ENCODE measurements around the gene NAMPT. TPM values are rescaled to one million over a fixed set of nuclear protein-coding genes. Genes with fewer than 3 reads are reported as not detected.

The NAMPT gene
- polyA plus RNA-seq, 3 donors = 71.3 to 358 (median 133) TPM

- no peak for DNase-seq
- Histone ChIP-seq H3K27me3 (ENCODE audit: control insufficient read depth in 2 of 2, insufficient read depth in 2 of 2, low read length in 2 of 2) (peaks cover 0 to 5% of the 10 kb centered on the region in 2 donors), H3K9me3 (replicated peaks in 1 of 2; ENCODE audit: control insufficient read depth in 1 of 2, insufficient read depth in 1 of 2, low read length in 2 of 2) (no peaks in the 10 kb centered on the region), H4K20me1 (ENCODE audit: insufficient read depth, low read length) (no peaks in the 10 kb centered on the region), H3K36me3 (replicated peaks in 1 of 2; ENCODE audit: control insufficient read depth in 1 of 2, insufficient read depth in 2 of 2, low read length in 2 of 2) (no peaks in the 10 kb centered on the region), H3K9ac (ENCODE audit: insufficient read depth, low read length, poor library complexity, severe bottlenecking) (no peak overlapping the region), H3K4me1 (ENCODE audit: control insufficient read depth in 1 of 2, insufficient read depth in 2 of 2, low read length in 2 of 2) (no peaks in the 10 kb centered on the region), H3K4me3 (replicated peaks in 1 of 3; ENCODE audit: low read depth in 2 of 3, low read length in 3 of 3) (no peak overlapping the region), H2AFZ (ENCODE audit: insufficient read depth, low read depth, low read length, poor library complexity, severe bottlenecking) (no peak overlapping the region), H3K4me2 (replicated peaks; ENCODE audit: extremely low read depth, low read length, poor library complexity, severe bottlenecking) (no peak overlapping the region), H3K79me2 (ENCODE audit: insufficient read depth, low read length) (no peaks in the 10 kb centered on the region), H3K27ac (ENCODE audit: low read depth in 1 of 2, low read length in 2 of 2) (no peak overlapping the region)
- no peaks in the 10 kb centered on the region for H3K36me3 Mint-ChIP-seq
- H3K4me3 Mint-ChIP-seq = no peak overlapping the region
- peaks cover 7 to 15% (median 9%) of the 10 kb centered on the region in 3 donors for H3K27me3 Mint-ChIP-seq (ENCODE audit: low read depth in 3 of 3)
- no peaks in the 10 kb centered on the region for H3K4me1 Mint-ChIP-seq
- no CpG with 5 or more reads among the region's 4 CpGs for WGBS (ENCODE audit: insufficient coverage)
- no peak for TF ChIP-seq CTCF (IDR thresholded peaks at IDR 0.05)
- no peak overlapping the region for H3K27ac Mint-ChIP-seq
- H3K9me3 Mint-ChIP-seq = no peaks in the 10 kb centered on the region
- intact Hi-C loops (cut with micrococcal nuclease) = loop anchor here in 1 of 2 donors (10.0 kb wide), 1 partner anchor 58 kb away; no protein-coding TSS in a partner anchor
These were observed 61.6 kb downstream of the NAMPT start for GRCh38 chr7:106223156-106223555.

GRCh38 chr7:106222545-106222944, 62.2 kb downstream of the NAMPT start:
- Histone ChIP-seq H3K4me2 (replicated peaks; ENCODE audit: extremely low read depth, low read length, poor library complexity, severe bottlenecking) (no peak overlapping the region), H4K20me1 (ENCODE audit: insufficient read depth, low read length) (no peaks in the 10 kb centered on the region), H3K36me3 (replicated peaks in 1 of 2; ENCODE audit: control insufficient read depth in 1 of 2, insufficient read depth in 2 of 2, low read length in 2 of 2) (no peaks in the 10 kb centered on the region), H3K79me2 (ENCODE audit: insufficient read depth, low read length) (no peaks in the 10 kb centered on the region), H3K4me1 (ENCODE audit: control insufficient read depth in 1 of 2, insufficient read depth in 2 of 2, low read length in 2 of 2) (no peaks in the 10 kb centered on the region), H3K9me3 (replicated peaks in 1 of 2; ENCODE audit: control insufficient read depth in 1 of 2, insufficient read depth in 1 of 2, low read length in 2 of 2) (no peaks in the 10 kb centered on the region), H3K27me3 (ENCODE audit: control insufficient read depth in 2 of 2, insufficient read depth in 2 of 2, low read length in 2 of 2) (peaks cover 0 to 5% of the 10 kb centered on the region in 2 donors), H3K4me3 (replicated peaks in 1 of 3; ENCODE audit: low read depth in 2 of 3, low read length in 3 of 3) (no peak overlapping the region), H3K9ac (ENCODE audit: insufficient read depth, low read length, poor library complexity, severe bottlenecking) (no peak overlapping the region), H3K27ac (ENCODE audit: low read depth in 1 of 2, low read length in 2 of 2) (no peak overlapping the region), H2AFZ (ENCODE audit: insufficient read depth, low read depth, low read length, poor library complexity, severe bottlenecking) (no peak overlapping the region)
- Mint-ChIP-seq H3K36me3 (no peaks in the 10 kb centered on the region), H3K27me3 (ENCODE audit: low read depth in 3 of 3) (peaks cover 5 to 15% (median 9%) of the 10 kb centered on the region in 3 donors), H3K4me1 (no peaks in the 10 kb centered on the region), H3K4me3 (no peak overlapping the region), H3K9me3 (no peaks in the 10 kb centered on the region), H3K27ac (no peak overlapping the region)
- intact Hi-C loops (cut with micrococcal nuclease) = loop anchor here in 1 of 2 donors (10.0 kb wide), 1 partner anchor 58 kb away; no protein-coding TSS in a partner anchor
- TF ChIP-seq CTCF (IDR thresholded peaks at IDR 0.05) = no peak
- DNase-seq = no peak
- no CpG with 5 or more reads among the region's 2 CpGs for WGBS (ENCODE audit: insufficient coverage)

All from CD14-positive monocyte (primary cell).